ENCODE data around the gene RNF166. TPM values are rescaled to one million over a fixed set of nuclear protein-coding genes. Genes with fewer than 3 reads are reported as not detected.

Gene RNF166
- total and polyA plus RNA-seq, 4 donors, result 6.5 to 9.1 (median 7.6) TPM

GRCh38 chr16:88656291-88656980 lies 49.8 kb downstream of the RNF166 start:
- Histone ChIP-seq H3K4me1 (ENCODE audit: control insufficient read depth in 4 of 4, insufficient read depth in 4 of 4, low read length in 3 of 4) (peaks cover 0 to 5% (median 1%) of the 10 kb centered on the region in 4 donors), H3K27ac (ENCODE audit: low read depth in 1 of 2, low read length in 2 of 2) (no peak overlapping the region), H3K4me3 (ENCODE audit: low read depth in 1 of 3, low read length in 3 of 3) (no peak overlapping the region), H3K9ac (ENCODE audit: low read depth in 1 of 2, low read length in 2 of 2) (no peak overlapping the region), H3K27me3 (ENCODE audit: control insufficient read depth in 4 of 4, insufficient read depth in 4 of 4, low read length in 3 of 4) (no peaks in the 10 kb centered on the region), H3K36me3 (ENCODE audit: control insufficient read depth in 4 of 4, insufficient read depth in 3 of 4, low read depth in 1 of 4, low read length in 3 of 4) (peaks cover 9 to 40% (median 22%) of the 10 kb centered on the region in 4 donors), H3K9me3 (ENCODE audit: control insufficient read depth in 4 of 4, low read length in 3 of 4) (no peaks in the 10 kb centered on the region)
- WGBS, result 92% methylated on average over 25 of the region's 25 CpGs
- no peak for DNase-seq (ENCODE audit: low spot score)
- TF ChIP-seq EGR1 (IDR thresholded peaks at IDR 0.05; ENCODE audit: low read depth in 2 of 2), result no peak
- TF ChIP-seq ZBTB33 (IDR thresholded peaks at IDR 0.05), result no peak
- no peak for TF ChIP-seq HNF4A (conservative IDR thresholded peaks at IDR 0.05)
- no peak for TF ChIP-seq RAD21 (IDR thresholded peaks at IDR 0.05)
- TF ChIP-seq FOXA2 (IDR thresholded peaks at IDR 0.05), result no peak
- no peak for TF ChIP-seq MAX (IDR thresholded peaks at IDR 0.05)

GRCh38 chr16:88655733-88656281 lies 50.4 kb downstream of the RNF166 start:
- WGBS, result 94% methylated on average over 29 of the region's 29 CpGs
- Histone ChIP-seq H3K4me3 (ENCODE audit: low read depth in 1 of 3, low read length in 3 of 3) (no peak overlapping the region), H3K36me3 (ENCODE audit: control insufficient read depth in 4 of 4, insufficient read depth in 3 of 4, low read depth in 1 of 4, low read length in 3 of 4) (peaks cover 9 to 40% (median 22%) of the 10 kb centered on the region in 4 donors), H3K27ac (ENCODE audit: low read depth in 1 of 2, low read length in 2 of 2) (no peak overlapping the region), H3K9ac (ENCODE audit: low read depth in 1 of 2, low read length in 2 of 2) (no peak overlapping the region), H3K27me3 (ENCODE audit: control insufficient read depth in 4 of 4, insufficient read depth in 4 of 4, low read length in 3 of 4) (no peaks in the 10 kb centered on the region), H3K4me1 (ENCODE audit: control insufficient read depth in 4 of 4, insufficient read depth in 4 of 4, low read length in 3 of 4) (peaks cover 0 to 3% (median 0%) of the 10 kb centered on the region in 4 donors), H3K9me3 (ENCODE audit: control insufficient read depth in 4 of 4, low read length in 3 of 4) (no peaks in the 10 kb centered on the region)
- no peak for DNase-seq (ENCODE audit: low spot score)
- TF ChIP-seq MAX (IDR thresholded peaks at IDR 0.05) (no peak), REST (IDR thresholded peaks at IDR 0.05) (no peak), RAD21 (IDR thresholded peaks at IDR 0.05) (no peak)

- H3K4me3 ChIP-seq (ENCODE audit: low read depth in 1 of 3, low read length in 3 of 3), result no peak overlapping the region
- H3K9ac ChIP-seq (ENCODE audit: low read depth in 1 of 2, low read length in 2 of 2), result no peak overlapping the region
- 97% methylated on average over 50 of the region's 50 CpGs for WGBS
- peaks cover 9 to 40% (median 22%) of the 10 kb centered on the region in 4 donors for H3K36me3 ChIP-seq (ENCODE audit: control insufficient read depth in 4 of 4, insufficient read depth in 3 of 4, low read depth in 1 of 4, low read length in 3 of 4)
- no peak overlapping the region for H3K27ac ChIP-seq (ENCODE audit: low read depth in 1 of 2, low read length in 2 of 2)
- no peak for DNase-seq (ENCODE audit: low spot score)
- H3K27me3 ChIP-seq (ENCODE audit: control insufficient read depth in 4 of 4, insufficient read depth in 4 of 4, low read length in 3 of 4), result no peaks in the 10 kb centered on the region
- H3K4me1 ChIP-seq (ENCODE audit: control insufficient read depth in 4 of 4, insufficient read depth in 4 of 4, low read length in 3 of 4), result peaks cover 0 to 2% (median 0%) of the 10 kb centered on the region in 4 donors
- no peaks in the 10 kb centered on the region for H3K9me3 ChIP-seq (ENCODE audit: control insufficient read depth in 4 of 4, low read length in 3 of 4)
- TF ChIP-seq RXRA (IDR thresholded peaks at IDR 0.05) (no peak), HNF4G (IDR thresholded peaks at IDR 0.05) (no peak), ATF3 (IDR thresholded peaks at IDR 0.05) (no peak), EGR1 (IDR thresholded peaks at IDR 0.05; ENCODE audit: low read depth in 2 of 2) (no peak), NR2F2 (IDR thresholded peaks at IDR 0.05) (no peak), SP1 (IDR thresholded peaks at IDR 0.05) (no peak), GABPA (IDR thresholded peaks at IDR 0.05 in 1 of 2, conservative IDR thresholded peaks at IDR 0.05 in 1 of 2) (no peak), MAX (IDR thresholded peaks at IDR 0.05) (no peak), FOXA2 (IDR thresholded peaks at IDR 0.05) (no peak), TAF1 (conservative IDR thresholded peaks at IDR 0.05) (no peak), JUND (IDR thresholded peaks at IDR 0.05) (no peak), FOXA1 (IDR thresholded peaks at IDR 0.05) (no peak), ZBTB33 (IDR thresholded peaks at IDR 0.05) (no peak), YY1 (IDR thresholded peaks at IDR 0.05) (no peak)
These were observed 51.0 kb downstream of the RNF166 start for GRCh38 chr16:88655053-88655732.
